Measurements from ENCODE around the gene RABGAP1. TPM values are rescaled to one million over a fixed set of nuclear protein-coding genes. Genes with fewer than 3 reads are reported as not detected.
A peak's percentile ranks its signal among the peaks of the same experiment; 100 is the strongest.

Gene RABGAP1
- total and polyA plus RNA-seq, 4 donors = 3.8 to 25.7 (median 10.5) TPM

GRCh38 chr9:123011878-123012528, 71.2 kb downstream of the RABGAP1 start:
- Histone ChIP-seq H3K27ac (ENCODE audit: low read depth in 1 of 2, low read length in 2 of 2) (peak overlapping the region; percentile 55 to 62), H3K9me3 (ENCODE audit: control insufficient read depth in 4 of 4, low read length in 3 of 4) (no peaks in the 10 kb centered on the region), H3K9ac (ENCODE audit: low read depth in 1 of 2, low read length in 2 of 2) (no peak overlapping the region), H3K36me3 (ENCODE audit: control insufficient read depth in 4 of 4, insufficient read depth in 3 of 4, low read depth in 1 of 4, low read length in 3 of 4) (peaks cover 0 to 15% (median 7%) of the 10 kb centered on the region in 4 donors), H3K4me1 (ENCODE audit: control insufficient read depth in 4 of 4, insufficient read depth in 4 of 4, low read length in 3 of 4) (peaks cover 6 to 33% (median 22%) of the 10 kb centered on the region in 4 donors), H3K27me3 (ENCODE audit: control insufficient read depth in 4 of 4, insufficient read depth in 4 of 4, low read length in 3 of 4) (no peaks in the 10 kb centered on the region), H3K4me3 (ENCODE audit: low read depth in 1 of 3, low read length in 3 of 3) (no peak overlapping the region)
- WGBS = 52% methylated on average over 3 of the region's 3 CpGs
- peak; percentile 63 to 73 for TF ChIP-seq HNF4A (conservative IDR thresholded peaks at IDR 0.05)
- peak; percentile 73 for TF ChIP-seq FOXA2 (IDR thresholded peaks at IDR 0.05)
- peak; percentile 46 for TF ChIP-seq SP1 (IDR thresholded peaks at IDR 0.05)
- TF ChIP-seq RAD21 (IDR thresholded peaks at IDR 0.05) = peak; percentile 16 to 23
- TF ChIP-seq REST (IDR thresholded peaks at IDR 0.05) = peak; percentile 35
- TF ChIP-seq HNF4G (IDR thresholded peaks at IDR 0.05) = no peak
- TF ChIP-seq GABPA (IDR thresholded peaks at IDR 0.05 in 1 of 2, conservative IDR thresholded peaks at IDR 0.05 in 1 of 2) = no peak
- TF ChIP-seq MAX (IDR thresholded peaks at IDR 0.05) = peak; percentile 59
- peak; percentile 26 to 75 for TF ChIP-seq JUND (IDR thresholded peaks at IDR 0.05)
- no peak for TF ChIP-seq TAF1 (conservative IDR thresholded peaks at IDR 0.05)
- TF ChIP-seq RXRA (IDR thresholded peaks at IDR 0.05) = peak; percentile 64 to 74
- no peak for TF ChIP-seq CTCF (IDR thresholded peaks at IDR 0.05; ENCODE audit: low read depth, low read length, missing input control)
- no peak for TF ChIP-seq EGR1 (IDR thresholded peaks at IDR 0.05; ENCODE audit: low read depth in 2 of 2)
- TF ChIP-seq ATF3 (IDR thresholded peaks at IDR 0.05) = peak; percentile 14
- TF ChIP-seq FOXA1 (IDR thresholded peaks at IDR 0.05) = peak; percentile 76
- TF ChIP-seq ZBTB33 (IDR thresholded peaks at IDR 0.05) = peak; percentile 70
- no peak for DNase-seq (ENCODE audit: low spot score)
